ENCODE data around the gene DIAPH3. TPM values are rescaled to one million over a fixed set of nuclear protein-coding genes. Genes with fewer than 3 reads are reported as not detected.

Gene DIAPH3
- total RNA-seq, 4 donors from 2014 or later = 0.31 to 2.0 (median 1.1) TPM

GRCh38 chr13:59673286-59673685 is 490.4 kb downstream of the DIAPH3 start:
- no peak for TF ChIP-seq CTCF (IDR thresholded peaks at IDR 0.05)
- no peak for ATAC-seq (ENCODE audit: low FRiP score)

GRCh38 chr13:59672445-59672844 is 491.3 kb downstream of the DIAPH3 start:
- no peak for DNase-seq (ENCODE audit: low spot score)
- no peak for ATAC-seq (ENCODE audit: low FRiP score)
- TF ChIP-seq CTCF (IDR thresholded peaks at IDR 0.05) = no peak

More at GRCh38 chr13:59673286-59673685, 490.4 kb downstream of the DIAPH3 start:
- no peak for DNase-seq (ENCODE audit: low spot score)

GRCh38 chr13:59671881-59672280 is 491.8 kb downstream of the DIAPH3 start:
- DNase-seq (ENCODE audit: low spot score) (no peak), ATAC-seq (ENCODE audit: low FRiP score) (no peak)
- no peak for TF ChIP-seq CTCF (IDR thresholded peaks at IDR 0.05)

- ATAC-seq (ENCODE audit: low FRiP score) (no peak), DNase-seq (ENCODE audit: low spot score) (no peak)
- no peak for TF ChIP-seq CTCF (IDR thresholded peaks at IDR 0.05)
These were observed 497.2 kb downstream of the DIAPH3 start for GRCh38 chr13:59666504-59666903.

- DNase-seq (ENCODE audit: low spot score) (no peak), ATAC-seq (ENCODE audit: low FRiP score) (no peak)
- no peak for TF ChIP-seq CTCF (IDR thresholded peaks at IDR 0.05)
These were observed 498.0 kb downstream of the DIAPH3 start for GRCh38 chr13:59665732-59666131.

GRCh38 chr13:59665184-59665583 is 498.5 kb downstream of the DIAPH3 start:
- ATAC-seq (ENCODE audit: low FRiP score) = no peak
- no peak for TF ChIP-seq CTCF (IDR thresholded peaks at IDR 0.05)
- DNase-seq (ENCODE audit: low spot score) = no peak

GRCh38 chr13:59664586-59664985 is 499.1 kb downstream of the DIAPH3 start:
- no peak for DNase-seq (ENCODE audit: low spot score)
- no peak for ATAC-seq (ENCODE audit: low FRiP score)
- no peak for TF ChIP-seq CTCF (IDR thresholded peaks at IDR 0.05)

All from omental fat pad (tissue), 4 donors.